Upper lobe of right lung (tissue), 1 donor: ENCODE data around the gene MTFR1L. TPM values are rescaled to one million over a fixed set of nuclear protein-coding genes. Genes with fewer than 3 reads are reported as not detected.

Experiments
- ATAC-seq: fragments of 200-7000 bp; cut with Tn5 transposase; one replicate; pipeline ENCODE4 v1.9.1; 2020; ENCODE audit warnings: mild to moderate bottlenecking, moderate library complexity
- DNase-seq: peaks from one replicate; pipeline ENCODE4 v3.0.0-alpha.2; 2020
- H3K27ac ChIP-seq: fragments of 200-600 bp; one replicate; pipeline ENCODE4 v1.8.0; 2022
- H3K27me3 ChIP-seq: fragments of 200-600 bp; one replicate; pipeline ENCODE4 v1.8.0; 2022; ENCODE audit warnings: mild to moderate bottlenecking
- H3K36me3 ChIP-seq: fragments of 200-600 bp; one replicate; pipeline ENCODE4 v1.8.0; 2022
- H3K4me1 ChIP-seq: fragments of 200-600 bp; one replicate; pipeline ENCODE4 v1.8.0; 2022
- H3K4me3 ChIP-seq: fragments of 200-600 bp; one replicate; pipeline ENCODE4 v1.8.0; 2022; ENCODE audit warnings: mild to moderate bottlenecking
- H3K9me3 ChIP-seq: fragments of 200-600 bp; one replicate; pipeline ENCODE4 v1.8.0; 2022
- intact Hi-C: fragments of 100-400 bp; cut with DNase I; formaldehyde crosslinking; loops from one replicate; pipeline ENCODE4 v1.11.0; 2022
- total RNA-seq: library from RNA; stranded (reverse); fragmentation: NEBNext Ultra II Directional; extraction: Animal tissue kit (Norgen Biotek cat#: 25700); gene quantifications from one replicate; pipeline ENCODE4 v1.2.1, GENCODE V29; 2021
- TF ChIP-seq, protein P1 (sequence below): fragments of 200-600 bp; IDR thresholded peaks from one replicate; pipeline ENCODE4 v1.8.0; 2022; ENCODE audit warnings: antibody characterized with exemption
- donor health status: DM: no; HTN: yes; CAD: no; lungs with severe emphysema.

The MTFR1L gene
- total RNA-seq, 1 donor from 2014 or later: 46.0 TPM

DNA sequence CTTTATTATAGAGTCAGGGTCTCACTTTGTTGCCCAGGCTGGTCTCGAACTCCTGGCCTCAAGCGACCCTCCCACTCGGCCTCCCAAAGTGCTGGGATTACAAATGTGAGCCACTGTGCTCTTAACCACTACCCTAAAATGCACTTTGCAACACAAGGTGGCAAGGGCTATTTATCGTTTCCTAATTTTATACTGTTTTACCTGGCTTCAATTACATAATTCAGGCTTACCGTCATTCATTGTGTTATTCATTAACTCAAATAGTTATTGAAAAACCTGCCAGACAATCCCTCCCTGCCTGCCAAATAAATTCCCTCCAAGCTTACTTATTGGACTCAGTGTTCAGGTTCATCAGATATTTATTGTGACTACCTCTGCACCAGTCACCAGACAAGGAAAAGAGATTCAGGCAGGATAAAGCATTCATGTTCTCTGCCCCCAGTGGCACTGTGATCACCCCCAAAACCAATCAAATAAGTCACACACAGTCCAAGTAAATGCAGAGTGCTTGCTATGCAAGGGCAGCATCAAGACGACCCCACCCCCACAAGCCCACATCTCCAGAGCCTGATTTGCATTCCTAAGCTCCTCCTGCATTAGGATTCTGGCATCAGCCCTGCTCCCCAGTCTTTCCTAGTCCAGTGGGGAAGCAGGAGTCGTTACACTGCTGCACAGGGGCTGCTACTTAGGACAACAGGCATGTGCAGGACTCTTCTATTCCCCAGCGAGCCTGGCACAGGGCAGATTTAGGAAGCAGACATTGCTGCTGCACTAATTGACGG, 47.6 kb downstream of the MTFR1L start:
- TF ChIP-seq, protein P1, sequence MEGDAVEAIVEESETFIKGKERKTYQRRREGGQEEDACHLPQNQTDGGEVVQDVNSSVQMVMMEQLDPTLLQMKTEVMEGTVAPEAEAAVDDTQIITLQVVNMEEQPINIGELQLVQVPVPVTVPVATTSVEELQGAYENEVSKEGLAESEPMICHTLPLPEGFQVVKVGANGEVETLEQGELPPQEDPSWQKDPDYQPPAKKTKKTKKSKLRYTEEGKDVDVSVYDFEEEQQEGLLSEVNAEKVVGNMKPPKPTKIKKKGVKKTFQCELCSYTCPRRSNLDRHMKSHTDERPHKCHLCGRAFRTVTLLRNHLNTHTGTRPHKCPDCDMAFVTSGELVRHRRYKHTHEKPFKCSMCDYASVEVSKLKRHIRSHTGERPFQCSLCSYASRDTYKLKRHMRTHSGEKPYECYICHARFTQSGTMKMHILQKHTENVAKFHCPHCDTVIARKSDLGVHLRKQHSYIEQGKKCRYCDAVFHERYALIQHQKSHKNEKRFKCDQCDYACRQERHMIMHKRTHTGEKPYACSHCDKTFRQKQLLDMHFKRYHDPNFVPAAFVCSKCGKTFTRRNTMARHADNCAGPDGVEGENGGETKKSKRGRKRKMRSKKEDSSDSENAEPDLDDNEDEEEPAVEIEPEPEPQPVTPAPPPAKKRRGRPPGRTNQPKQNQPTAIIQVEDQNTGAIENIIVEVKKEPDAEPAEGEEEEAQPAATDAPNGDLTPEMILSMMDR: no peak
- ATAC-seq (peak; percentile 40), DNase-seq (no peak)
- Histone ChIP-seq H3K9me3 (no peaks in the 10 kb centered on the region), H3K36me3 (no peaks in the 10 kb centered on the region), H3K27me3 (no peaks in the 10 kb centered on the region), H3K4me3 (no peak overlapping the region), H3K27ac (no peak overlapping the region), H3K4me1 (peaks cover 16% of the 10 kb centered on the region)
- intact Hi-C loops: no loop called here

DNA sequence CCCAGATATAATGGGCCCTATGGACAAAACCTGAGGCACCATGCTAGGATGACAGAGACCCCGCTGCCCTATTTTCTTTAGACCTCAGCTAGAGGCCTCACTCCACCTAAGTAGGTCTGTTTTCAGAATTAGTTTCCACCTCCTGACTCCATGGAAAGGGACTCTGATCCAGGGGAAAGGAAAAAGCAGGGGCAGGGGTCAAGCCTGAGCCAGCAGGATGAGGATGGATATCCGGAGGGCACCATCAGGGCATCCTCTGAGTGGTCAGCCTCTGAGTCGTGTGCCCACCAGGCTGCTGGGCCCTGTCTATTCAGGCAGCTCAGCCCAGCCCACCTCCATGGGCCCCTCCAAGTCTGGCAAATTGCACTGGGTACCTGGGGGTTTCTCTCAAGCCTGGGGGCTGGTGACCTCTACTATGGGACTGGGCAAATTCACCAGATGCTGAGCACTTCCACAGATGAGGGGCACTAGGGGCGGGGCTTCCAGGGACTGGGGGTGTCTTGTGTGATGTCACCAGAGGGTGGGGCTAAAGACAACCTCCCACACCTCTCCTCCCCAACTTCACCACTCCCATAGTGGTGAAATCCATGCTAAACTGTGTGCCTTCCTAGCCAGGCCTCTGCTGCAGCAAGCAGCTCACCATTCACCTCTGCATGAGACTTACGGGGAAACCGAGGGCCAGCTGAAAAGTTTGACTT, 50.3 kb downstream of the MTFR1L start:
- H3K36me3 ChIP-seq: no peaks in the 10 kb centered on the region
- peak; percentile 19 for DNase-seq

DNA sequence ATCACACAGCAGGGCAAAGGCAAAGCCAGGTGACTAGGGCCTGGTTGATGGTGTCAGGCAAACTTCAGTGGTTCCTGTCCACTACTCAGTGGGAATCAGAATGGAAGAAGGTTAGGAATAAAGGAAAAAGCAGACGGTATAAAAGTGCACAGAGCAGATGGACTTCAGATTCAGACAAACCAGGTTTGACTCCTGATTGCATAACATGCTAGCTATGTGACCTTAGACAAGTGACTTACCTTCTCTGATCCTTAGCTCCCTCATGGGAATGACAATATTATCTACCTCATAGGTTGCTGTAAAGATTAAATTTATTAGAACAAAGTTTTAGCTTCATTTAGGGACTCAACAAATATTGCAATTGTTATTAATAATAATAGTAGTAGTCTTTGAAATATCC, 50.9 kb downstream of the MTFR1L start:
- no peak overlapping the region for H3K4me3 ChIP-seq
- H3K4me1 ChIP-seq: peaks cover 25% of the 10 kb centered on the region
- no peak for ATAC-seq
- no peak for DNase-seq
- no peaks in the 10 kb centered on the region for H3K36me3 ChIP-seq
- no peaks in the 10 kb centered on the region for H3K27me3 ChIP-seq
- no peak overlapping the region for H3K27ac ChIP-seq
- H3K9me3 ChIP-seq: no peaks in the 10 kb centered on the region
- TF ChIP-seq, protein P1: no peak
- intact Hi-C loops: no loop called here

More for the DNA sequence above, 50.3 kb downstream of the MTFR1L start:
- no peaks in the 10 kb centered on the region for H3K9me3 ChIP-seq
- H3K4me1 ChIP-seq: peaks cover 25% of the 10 kb centered on the region
- H3K27ac ChIP-seq: no peak overlapping the region
- ATAC-seq: no peak
- intact Hi-C loops: no loop called here
- TF ChIP-seq, protein P1: no peak
- no peak overlapping the region for H3K4me3 ChIP-seq
- H3K27me3 ChIP-seq: no peaks in the 10 kb centered on the region

GRCh38 chr1:25871086-25871703, 51.4 kb downstream of the MTFR1L start:
- H3K27me3 ChIP-seq: no peaks in the 10 kb centered on the region
- no peak overlapping the region for H3K4me3 ChIP-seq
- H3K36me3 ChIP-seq: no peaks in the 10 kb centered on the region
- no peaks in the 10 kb centered on the region for H3K9me3 ChIP-seq
- DNase-seq: peak; percentile 51
- peak; percentile 3 for ATAC-seq
- intact Hi-C loops: no loop called here
- peaks cover 28% of the 10 kb centered on the region for H3K4me1 ChIP-seq
- TF ChIP-seq, protein P1: no peak
- no peak overlapping the region for H3K27ac ChIP-seq

DNA sequence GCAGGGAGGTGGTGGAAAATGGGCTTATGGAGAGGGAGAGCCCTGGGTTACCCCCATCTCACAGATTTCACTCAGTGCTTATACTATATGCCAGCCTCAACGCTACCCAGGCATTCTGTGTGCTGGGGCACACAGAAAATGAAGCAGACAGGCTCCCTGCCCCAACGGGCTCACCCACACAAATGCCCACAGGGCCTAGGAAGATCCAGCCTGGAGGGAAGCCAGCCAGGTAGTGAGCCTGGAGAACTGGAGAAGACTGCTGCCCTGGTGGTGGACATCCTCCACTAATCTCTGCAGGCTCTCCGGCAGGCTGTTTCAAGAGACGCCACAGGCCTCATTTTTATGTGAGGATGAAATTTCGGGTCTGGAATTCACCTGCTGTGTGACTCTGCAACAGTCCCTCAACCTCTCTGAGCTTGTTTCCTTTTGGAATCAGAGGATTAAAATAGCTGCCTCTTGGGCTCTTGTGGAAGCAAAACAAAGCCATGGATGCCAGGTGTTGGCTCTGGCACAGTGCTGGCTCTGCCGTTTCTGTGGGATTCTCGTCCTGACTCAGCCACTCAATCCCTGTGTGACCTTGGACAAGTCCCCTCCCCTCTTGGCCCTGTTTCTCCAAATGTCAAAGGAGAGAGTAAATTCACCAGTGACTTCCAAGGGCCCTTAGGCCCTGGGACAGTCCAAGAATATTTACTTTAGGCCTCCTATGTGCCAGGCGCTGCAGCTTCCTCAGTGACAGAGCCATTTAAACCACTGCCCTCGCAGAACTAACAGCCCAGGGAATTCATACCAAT, 52.1 kb downstream of the MTFR1L start:
- TF ChIP-seq, protein P1: no peak
- Histone ChIP-seq H3K4me1 (peaks cover 28% of the 10 kb centered on the region), H3K36me3 (no peaks in the 10 kb centered on the region), H3K27ac (no peak overlapping the region), H3K9me3 (no peaks in the 10 kb centered on the region), H3K4me3 (no peak overlapping the region), H3K27me3 (no peaks in the 10 kb centered on the region)
- ATAC-seq (peak; percentile 18), DNase-seq (peak; percentile 55)
- intact Hi-C loops: no loop called here
